ENCODE measurements around the gene TMEM232. TPM values are rescaled to one million over a fixed set of nuclear protein-coding genes. Genes with fewer than 3 reads are reported as not detected.

The TMEM232 gene
- total RNA-seq, 1 experiment from 2014 or later: 1.6 TPM

- Mint-ChIP-seq H3K36me3 (ENCODE audit: insufficient read depth in 1 of 3, low read depth in 3 of 3) (peaks cover 0 to 11% (median 0%) of the 10 kb centered on the region in 3 experiments; a peak in 1 of 7 replicates), H3K4me3 (no peak overlapping the region), H3K9me3 (no peaks in the 10 kb centered on the region), H3K27me3 (ENCODE audit: low read depth) (no peaks in the 10 kb centered on the region), H3K27ac (no peak overlapping the region), H3K4me1 (no peaks in the 10 kb centered on the region)
- Histone ChIP-seq H3K4me1 (ENCODE audit: insufficient read depth, low read length) (no peaks in the 10 kb centered on the region), H4K91ac (ENCODE audit: insufficient read length, low read depth, low read length) (no peak overlapping the region), H3K23me2 (ENCODE audit: insufficient read length, low read depth, low read length, poor library complexity, severe bottlenecking) (no peaks in the 10 kb centered on the region), H3K4ac (ENCODE audit: low read depth, low read length) (no peak overlapping the region), H2BK120ac (ENCODE audit: low read depth, low read length, poor library complexity, severe bottlenecking) (no peak overlapping the region), H3K79me2 (ENCODE audit: insufficient read depth, low read length) (no peaks in the 10 kb centered on the region), H3K79me1 (ENCODE audit: insufficient read depth, low read depth, low read length, poor library complexity, severe bottlenecking) (no peaks in the 10 kb centered on the region), H3K18ac (ENCODE audit: insufficient read length, low read depth, low read length) (no peak overlapping the region), H3K23ac (ENCODE audit: insufficient read length, low read depth, low read length) (no peak overlapping the region), H2AK5ac (ENCODE audit: insufficient read length, low read length) (no peak overlapping the region), H3K27me3 (ENCODE audit: insufficient read depth, low read length) (no peaks in the 10 kb centered on the region), H3K27ac (ENCODE audit: insufficient read length, low read depth, low read length) (no peak overlapping the region), H3K9me3 (ENCODE audit: control insufficient read depth, low read depth, low read length) (no peaks in the 10 kb centered on the region), H3T11ph (ENCODE audit: low read length) (no peak overlapping the region), H2AFZ (ENCODE audit: low read length) (no peak overlapping the region), H3K4me2 (ENCODE audit: insufficient read depth, insufficient read length, low read length) (no peak overlapping the region), H2BK5ac (ENCODE audit: insufficient read length, low read length) (no peak overlapping the region), H4K20me1 (ENCODE audit: control insufficient read depth, insufficient read depth, insufficient read length) (no peaks in the 10 kb centered on the region), H3K9ac (ENCODE audit: extremely low read depth, insufficient read length, low read length) (no peak overlapping the region), H2BK12ac (ENCODE audit: insufficient read length, low read depth, low read length) (no peak overlapping the region), H2BK20ac (ENCODE audit: low read depth, low read length, poor library complexity, severe bottlenecking) (no peak overlapping the region), H4K8ac (replicated peaks; ENCODE audit: insufficient read length, low read depth, low read length) (no peak overlapping the region), H4K5ac (ENCODE audit: insufficient read length, low read depth, low read length) (no peak overlapping the region), H2BK15ac (ENCODE audit: low read depth, low read length) (no peak overlapping the region), H3K56ac (ENCODE audit: insufficient read length, low read depth, low read length) (no peak overlapping the region), H3K14ac (ENCODE audit: insufficient read depth, low read length) (no peak overlapping the region)
- TF ChIP-seq, protein P1, sequence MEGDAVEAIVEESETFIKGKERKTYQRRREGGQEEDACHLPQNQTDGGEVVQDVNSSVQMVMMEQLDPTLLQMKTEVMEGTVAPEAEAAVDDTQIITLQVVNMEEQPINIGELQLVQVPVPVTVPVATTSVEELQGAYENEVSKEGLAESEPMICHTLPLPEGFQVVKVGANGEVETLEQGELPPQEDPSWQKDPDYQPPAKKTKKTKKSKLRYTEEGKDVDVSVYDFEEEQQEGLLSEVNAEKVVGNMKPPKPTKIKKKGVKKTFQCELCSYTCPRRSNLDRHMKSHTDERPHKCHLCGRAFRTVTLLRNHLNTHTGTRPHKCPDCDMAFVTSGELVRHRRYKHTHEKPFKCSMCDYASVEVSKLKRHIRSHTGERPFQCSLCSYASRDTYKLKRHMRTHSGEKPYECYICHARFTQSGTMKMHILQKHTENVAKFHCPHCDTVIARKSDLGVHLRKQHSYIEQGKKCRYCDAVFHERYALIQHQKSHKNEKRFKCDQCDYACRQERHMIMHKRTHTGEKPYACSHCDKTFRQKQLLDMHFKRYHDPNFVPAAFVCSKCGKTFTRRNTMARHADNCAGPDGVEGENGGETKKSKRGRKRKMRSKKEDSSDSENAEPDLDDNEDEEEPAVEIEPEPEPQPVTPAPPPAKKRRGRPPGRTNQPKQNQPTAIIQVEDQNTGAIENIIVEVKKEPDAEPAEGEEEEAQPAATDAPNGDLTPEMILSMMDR (conservative IDR thresholded peaks at IDR 0.05): no peak
- no CpG with 5 or more reads among the region's 1 CpG for WGBS (ENCODE audit: extremely low coverage, insufficient read length, low lambda C conversion rate)
- DNase-seq: no peak
Observed at GRCh38 chr5:110760158-110760557, 33.7 kb upstream of the TMEM232 start.

Data from H9 (cell line).